Sigmoid colon (tissue), 3 donors: Measurements from ENCODE around the gene UBE2H.

ENCODE experiments used
- CTCF ChIP-seq, 4 experiments: fragments of 450-650 bp in 3 of 4; fragments of 200-600 bp in 1 of 4; IDR thresholded peaks; one replicate each; pipeline ENCODE4 v1.5.1; 2016 to 2019; ENCODE audit warnings: antibody characterized with exemption in 4 of 4, mild to moderate bottlenecking in 3 of 4, moderate library complexity in 2 of 4
- POLR2A ChIP-seq, 2 donors: fragments of 450-650 bp; IDR thresholded peaks; one replicate each; pipeline ENCODE4 v1.6.1; 2016; ENCODE audit warnings: antibody characterized with exemption in 2 of 2, mild to moderate bottlenecking in 2 of 2, moderate library complexity in 2 of 2

- TF ChIP-seq CTCF (IDR thresholded peaks at IDR 0.05) (no peak), POLR2A (IDR thresholded peaks at IDR 0.05) (no peak)
Measured at GRCh38 chr7:129785685-129786514, 166.9 kb downstream of the UBE2H start.
